Measurements from ENCODE around the gene ZCCHC24. TPM values are rescaled to one million over a fixed set of nuclear protein-coding genes. Genes with fewer than 3 reads are reported as not detected.

ZCCHC24 gene
- total and polyA plus RNA-seq, 12 donors: 5.8 to 49.0 (median 24.8) TPM

DNA sequence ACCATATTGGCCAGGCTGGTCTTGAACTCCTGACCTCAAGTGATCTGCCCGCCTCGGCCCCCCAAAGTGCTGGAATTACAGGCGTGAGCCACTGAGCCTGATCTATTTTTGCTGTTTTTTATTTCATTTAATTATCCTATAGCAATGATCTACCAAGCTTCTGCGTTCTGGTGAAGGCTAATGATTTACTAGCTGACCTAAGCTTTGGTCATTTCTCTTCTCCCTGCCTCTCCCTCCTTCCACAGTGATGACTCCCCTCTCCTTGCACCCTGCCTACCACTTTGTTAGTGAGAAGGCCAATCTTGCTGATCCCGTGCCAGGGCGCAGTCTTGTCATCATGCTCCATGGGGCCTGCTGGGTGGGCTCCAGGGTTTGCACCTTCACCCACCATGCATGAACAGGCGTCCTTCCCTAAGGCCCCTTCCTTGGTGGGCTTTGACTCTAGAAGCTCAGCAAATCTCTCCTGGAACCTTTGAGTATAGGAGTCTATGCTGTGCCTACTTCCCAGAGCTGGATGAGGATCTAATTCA lies 11.9 kb upstream of the ZCCHC24 start:
- TF ChIP-seq, protein P1, sequence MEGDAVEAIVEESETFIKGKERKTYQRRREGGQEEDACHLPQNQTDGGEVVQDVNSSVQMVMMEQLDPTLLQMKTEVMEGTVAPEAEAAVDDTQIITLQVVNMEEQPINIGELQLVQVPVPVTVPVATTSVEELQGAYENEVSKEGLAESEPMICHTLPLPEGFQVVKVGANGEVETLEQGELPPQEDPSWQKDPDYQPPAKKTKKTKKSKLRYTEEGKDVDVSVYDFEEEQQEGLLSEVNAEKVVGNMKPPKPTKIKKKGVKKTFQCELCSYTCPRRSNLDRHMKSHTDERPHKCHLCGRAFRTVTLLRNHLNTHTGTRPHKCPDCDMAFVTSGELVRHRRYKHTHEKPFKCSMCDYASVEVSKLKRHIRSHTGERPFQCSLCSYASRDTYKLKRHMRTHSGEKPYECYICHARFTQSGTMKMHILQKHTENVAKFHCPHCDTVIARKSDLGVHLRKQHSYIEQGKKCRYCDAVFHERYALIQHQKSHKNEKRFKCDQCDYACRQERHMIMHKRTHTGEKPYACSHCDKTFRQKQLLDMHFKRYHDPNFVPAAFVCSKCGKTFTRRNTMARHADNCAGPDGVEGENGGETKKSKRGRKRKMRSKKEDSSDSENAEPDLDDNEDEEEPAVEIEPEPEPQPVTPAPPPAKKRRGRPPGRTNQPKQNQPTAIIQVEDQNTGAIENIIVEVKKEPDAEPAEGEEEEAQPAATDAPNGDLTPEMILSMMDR (IDR thresholded peaks at IDR 0.05): no peak
- Histone ChIP-seq H3K36me3 (replicated peaks in 1 of 2) (no peaks in the 10 kb centered on the region), H3K27me3 (no peaks in the 10 kb centered on the region), H3K27ac (no peak overlapping the region), H3K4me1 (replicated peaks in 1 of 2) (peaks cover 0 to 19% of the 10 kb centered on the region in 2 donors), H3K4me3 (no peak overlapping the region), H3K9me3 (replicated peaks in 1 of 3) (no peaks in the 10 kb centered on the region)
- intact Hi-C loops (cut with DNase I): no loop called here
- no peak for DNase-seq
- 79 to 91% (median 84%) methylated on average over 7 of the region's 7 CpGs for WGBS, 4 donors

DNA sequence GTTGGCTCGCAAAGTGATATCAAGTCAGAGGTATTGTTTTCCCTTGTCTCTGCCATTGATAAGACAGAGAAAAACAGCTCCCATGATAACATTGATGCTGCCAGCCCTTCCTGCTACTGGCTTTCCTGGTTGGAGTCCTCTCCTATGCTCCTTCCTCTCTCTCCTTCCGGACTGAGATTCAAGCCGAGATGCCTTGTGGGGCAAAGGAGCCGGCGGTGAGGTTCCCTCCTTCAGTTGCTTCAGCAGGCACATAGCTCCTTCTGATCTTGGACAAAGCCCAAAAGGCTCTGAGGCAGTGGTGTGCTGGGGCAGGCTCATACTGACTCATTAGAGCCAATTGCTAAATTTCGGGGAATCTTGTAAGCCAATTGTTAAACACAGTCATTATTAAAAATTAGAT lies 8.8 kb upstream of the ZCCHC24 start:
- Histone ChIP-seq H3K4me3 (no peak overlapping the region), H3K27ac (peak overlapping the region in 1 of 5 donors; percentile 29)
- WGBS, 4 donors: 32 to 49% (median 42%) methylated on average over 6 of the region's 6 CpGs

DNA sequence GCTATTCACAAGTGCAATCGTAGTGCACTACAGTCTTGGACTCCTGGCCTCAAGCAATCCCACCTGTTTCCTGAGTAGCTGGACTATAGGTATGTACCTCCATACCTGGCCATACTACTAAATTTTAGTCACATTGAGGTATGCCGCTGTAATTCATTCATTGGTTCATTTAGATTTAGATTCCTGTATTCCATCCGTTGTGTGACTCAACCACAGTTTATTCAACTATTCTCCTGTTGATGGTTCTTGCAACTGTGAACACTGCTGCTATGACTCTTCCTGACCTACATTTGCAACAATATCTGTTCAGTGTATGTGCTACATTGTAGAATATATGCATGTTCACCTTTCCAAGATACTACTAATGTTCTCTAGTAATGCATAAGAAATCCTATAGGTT lies 8.0 kb upstream of the ZCCHC24 start:
- 86 to 98% (median 92%) methylated on average over 3 of the region's 3 CpGs for WGBS, 4 donors
- H3K4me1 ChIP-seq (replicated peaks in 1 of 2): peaks cover 0 to 10% of the 10 kb centered on the region in 2 donors
- TF ChIP-seq POLR2A (IDR thresholded peaks at IDR 0.05): no peak
- TF ChIP-seq, protein P1 (IDR thresholded peaks at IDR 0.05): no peak
- DNase-seq: no peak
- H3K27ac ChIP-seq: no peak overlapping the region
- intact Hi-C loops (cut with DNase I): no loop called here
- no peaks in the 10 kb centered on the region for H3K36me3 ChIP-seq (replicated peaks in 1 of 2)
- no peaks in the 10 kb centered on the region for H3K27me3 ChIP-seq
- H3K4me3 ChIP-seq: no peak overlapping the region
- H3K9me3 ChIP-seq (replicated peaks in 1 of 3): no peaks in the 10 kb centered on the region

More for the DNA sequence above, 8.8 kb upstream of the ZCCHC24 start:
- Histone ChIP-seq H3K36me3 (replicated peaks in 1 of 2) (no peaks in the 10 kb centered on the region), H3K9me3 (replicated peaks in 1 of 3) (no peaks in the 10 kb centered on the region), H3K4me1 (replicated peaks in 1 of 2) (peaks cover 0 to 15% of the 10 kb centered on the region in 2 donors), H3K27me3 (no peaks in the 10 kb centered on the region)
- intact Hi-C loops (cut with DNase I): no loop called here
- no peak for TF ChIP-seq POLR2A (IDR thresholded peaks at IDR 0.05)
- TF ChIP-seq, protein P1 (IDR thresholded peaks at IDR 0.05): no peak
- DNase-seq: peak in 6 of 7 donors; percentile 67 to 75 (median 71)

DNA sequence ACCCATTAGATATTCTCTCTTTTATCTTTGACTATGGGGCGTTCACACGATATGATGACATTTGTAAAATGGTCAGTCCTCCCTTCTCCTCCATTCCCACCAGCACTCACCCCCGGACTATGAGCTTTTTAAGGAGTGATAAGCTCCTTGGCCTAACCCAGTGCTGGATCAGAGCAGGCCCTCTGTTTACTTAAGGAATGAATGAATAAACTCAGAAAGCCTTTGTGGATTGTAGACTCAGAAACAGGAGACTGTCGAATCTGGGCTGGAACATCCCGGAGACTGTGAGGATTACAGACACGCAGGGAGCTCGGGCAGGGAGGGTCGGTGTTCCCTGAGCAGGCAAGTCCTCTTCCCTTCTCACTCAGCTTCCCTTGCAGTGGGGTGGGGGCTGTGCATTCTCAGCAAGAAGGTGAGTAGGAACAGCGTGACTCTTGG lies 6.8 kb upstream of the ZCCHC24 start:
- whole genome bisulfite sequencing, 4 donors: 68 to 85% (median 81%) methylated on average over 9 of the region's 9 CpGs
- no peak overlapping the region for H3K27ac ChIP-seq
- no peaks in the 10 kb centered on the region for H3K36me3 ChIP-seq (replicated peaks in 1 of 2)
- no peak for DNase-seq
- intact Hi-C loops (cut with DNase I): no loop called here
- H3K4me1 ChIP-seq (replicated peaks in 1 of 2): peaks cover 0 to 10% of the 10 kb centered on the region in 2 donors
- H3K27me3 ChIP-seq: no peaks in the 10 kb centered on the region
- no peaks in the 10 kb centered on the region for H3K9me3 ChIP-seq (replicated peaks in 1 of 3)
- no peak overlapping the region for H3K4me3 ChIP-seq
- TF ChIP-seq, protein P1 (IDR thresholded peaks at IDR 0.05): no peak
- TF ChIP-seq POLR2A (IDR thresholded peaks at IDR 0.05): no peak
